AG04449 (cell line): Measurements from ENCODE around the gene MAP3K21.

ENCODE experiments used
- CTCF ChIA-PET: fragments of 350-600 bp; formaldehyde crosslinking; extraction: SDS; loops from one replicate; lab custom pipeline; 2021; ENCODE audit warnings: antibody characterized with exemption; lab: Yijun Ruan, JAX
- POLR2A ChIA-PET: fragments of 400-600, 350-600 bp; formaldehyde crosslinking; extraction: SDS; loops from one replicate; lab custom pipeline; 2020; ENCODE audit warnings: antibody characterized with exemption, inconsistent platforms; lab: Yijun Ruan, JAX
- DNase-seq: peaks from one replicate; pipeline ENCODE4 v3.0.0-alpha.2; 2010; ENCODE audit warnings: low read depth, low spot score
- H3K4me3 ChIP-seq: 2 replicates; pipeline ENCODE4 v1.5.1; 2011; ENCODE audit warnings: low read depth, mild to moderate bottlenecking, control low read depth, low read length
- TF ChIP-seq, protein P1 (sequence below): IDR thresholded peaks from one replicate; pipeline ENCODE4 v1.5.1; 2011; ENCODE audit warnings: mild to moderate bottlenecking, moderate library complexity, low read length, control low read depth, inconsistent platforms; ENCODE audit not compliant: insufficient read depth; ENCODE audit errors: missing control alignments

The MAP3K21 gene

GRCh38 chr1:233367057-233367803 lies 39.7 kb downstream of the MAP3K21 start:
- H3K4me3 ChIP-seq: no peak overlapping the region
- POLR2A ChIA-PET: no interaction called here
- CTCF ChIA-PET: interaction anchor here (0.8 to 1.2 kb wide), 3 partner anchors 14 to 62 kb away, joined by 3 to 4 read pairs (median 3); no protein-coding TSS in a partner anchor
- DNase-seq: no peak
- TF ChIP-seq, protein P1, sequence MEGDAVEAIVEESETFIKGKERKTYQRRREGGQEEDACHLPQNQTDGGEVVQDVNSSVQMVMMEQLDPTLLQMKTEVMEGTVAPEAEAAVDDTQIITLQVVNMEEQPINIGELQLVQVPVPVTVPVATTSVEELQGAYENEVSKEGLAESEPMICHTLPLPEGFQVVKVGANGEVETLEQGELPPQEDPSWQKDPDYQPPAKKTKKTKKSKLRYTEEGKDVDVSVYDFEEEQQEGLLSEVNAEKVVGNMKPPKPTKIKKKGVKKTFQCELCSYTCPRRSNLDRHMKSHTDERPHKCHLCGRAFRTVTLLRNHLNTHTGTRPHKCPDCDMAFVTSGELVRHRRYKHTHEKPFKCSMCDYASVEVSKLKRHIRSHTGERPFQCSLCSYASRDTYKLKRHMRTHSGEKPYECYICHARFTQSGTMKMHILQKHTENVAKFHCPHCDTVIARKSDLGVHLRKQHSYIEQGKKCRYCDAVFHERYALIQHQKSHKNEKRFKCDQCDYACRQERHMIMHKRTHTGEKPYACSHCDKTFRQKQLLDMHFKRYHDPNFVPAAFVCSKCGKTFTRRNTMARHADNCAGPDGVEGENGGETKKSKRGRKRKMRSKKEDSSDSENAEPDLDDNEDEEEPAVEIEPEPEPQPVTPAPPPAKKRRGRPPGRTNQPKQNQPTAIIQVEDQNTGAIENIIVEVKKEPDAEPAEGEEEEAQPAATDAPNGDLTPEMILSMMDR: no peak

DNA sequence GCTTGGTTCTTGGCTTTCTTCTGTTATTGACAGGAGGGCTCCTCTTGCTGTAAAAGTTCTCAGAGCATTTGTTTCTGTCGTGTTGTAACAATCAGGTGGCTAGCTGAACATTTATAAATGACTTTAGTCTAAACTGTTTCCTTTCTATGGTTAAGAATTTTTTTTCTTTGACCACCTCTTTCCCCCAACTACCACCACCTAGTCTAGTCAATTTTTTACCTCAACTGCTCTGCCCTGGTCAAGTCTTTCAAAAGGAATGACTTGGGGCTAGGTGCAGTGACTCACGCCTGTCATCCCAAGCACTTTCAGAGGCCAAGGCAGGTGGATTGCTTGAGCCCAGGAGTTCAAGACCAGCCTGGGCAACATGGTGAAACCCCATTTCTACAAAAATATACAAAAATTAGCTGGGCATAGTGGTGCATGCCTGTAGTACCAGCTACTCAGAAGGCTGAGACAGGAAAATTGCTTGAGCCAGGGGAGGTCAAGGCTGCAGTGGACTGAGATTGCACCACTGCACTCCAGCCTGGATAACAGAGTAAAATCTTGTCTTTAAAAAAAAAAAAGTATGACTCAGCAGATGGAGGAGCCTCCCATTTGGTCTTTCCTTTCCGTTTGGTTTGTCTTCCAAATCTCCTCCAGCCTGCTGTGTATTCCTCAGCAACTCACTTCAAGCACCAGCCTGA lies 40.7 kb downstream of the MAP3K21 start:
- DNase-seq: no peak
- TF ChIP-seq, protein P1: no peak
- ChIA-PET CTCF (interaction anchor here (1.2 kb wide), 1 partner anchor 63 kb away, joined by 3 read pairs; no protein-coding TSS in a partner anchor), POLR2A (no interaction called here)
- H3K4me3 ChIP-seq: no peak overlapping the region

DNA sequence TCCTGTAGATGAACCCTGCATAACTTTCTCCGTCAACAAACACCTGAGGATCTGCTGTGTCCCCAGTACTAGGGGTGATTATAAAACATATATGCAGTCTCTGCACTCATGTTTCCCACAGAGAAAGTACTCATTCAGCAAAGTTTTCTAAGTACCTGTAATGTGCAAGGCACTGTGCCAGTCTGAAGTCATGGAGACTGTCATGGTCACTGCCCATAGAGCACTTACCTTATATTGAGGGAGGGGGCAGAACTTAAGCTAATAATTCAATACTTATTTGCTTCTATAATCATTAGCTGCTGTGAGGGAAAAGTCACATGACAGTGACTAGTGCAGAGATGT lies 41.2 kb downstream of the MAP3K21 start:
- ChIA-PET CTCF (no interaction called here), POLR2A (no interaction called here)
- H3K4me3 ChIP-seq: no peak overlapping the region
- DNase-seq: no peak
- TF ChIP-seq, protein P1: no peak

DNA sequence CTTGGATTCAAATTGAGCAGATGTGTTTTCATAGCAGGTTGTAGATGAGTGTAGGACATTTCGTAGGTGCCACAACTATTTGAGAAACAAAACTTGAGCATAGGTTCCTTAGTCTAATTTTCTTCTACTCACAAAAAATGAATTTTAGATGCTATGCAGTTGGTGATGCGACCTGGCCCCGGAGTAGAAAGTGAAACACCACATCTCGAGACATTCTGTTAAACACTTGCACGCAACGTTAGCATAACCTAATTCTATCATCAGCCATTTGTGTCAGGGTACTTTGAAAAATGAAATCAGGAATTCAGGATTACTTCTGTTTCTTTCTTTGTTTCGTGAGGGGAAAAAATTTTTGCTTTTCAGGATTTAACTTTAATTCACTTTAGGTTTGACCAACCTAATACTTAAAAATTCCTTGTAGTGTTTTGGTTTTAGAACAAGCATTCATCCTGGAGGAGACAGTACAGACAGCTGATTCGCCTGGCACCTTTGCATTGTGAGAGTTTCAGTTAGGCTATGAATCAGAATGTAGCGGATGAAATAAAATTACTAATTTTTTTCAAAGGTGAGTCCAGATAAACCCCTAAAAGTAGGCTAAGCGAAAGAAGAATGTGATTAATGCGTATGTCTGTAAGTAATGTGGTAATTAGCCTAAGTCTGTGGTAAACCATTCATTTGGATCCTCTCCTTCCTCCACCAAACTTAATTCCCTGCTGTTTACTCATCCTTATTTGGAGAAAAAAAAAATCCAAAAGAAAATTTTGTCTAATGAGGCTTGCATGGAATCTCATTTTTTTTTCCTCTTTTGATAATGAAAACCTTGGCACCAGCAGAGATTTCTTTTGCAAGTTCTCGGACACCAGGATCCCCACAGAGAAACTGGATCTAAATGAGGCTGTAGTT lies 44.9 kb downstream of the MAP3K21 start:
- CTCF ChIA-PET: no interaction called here

DNA sequence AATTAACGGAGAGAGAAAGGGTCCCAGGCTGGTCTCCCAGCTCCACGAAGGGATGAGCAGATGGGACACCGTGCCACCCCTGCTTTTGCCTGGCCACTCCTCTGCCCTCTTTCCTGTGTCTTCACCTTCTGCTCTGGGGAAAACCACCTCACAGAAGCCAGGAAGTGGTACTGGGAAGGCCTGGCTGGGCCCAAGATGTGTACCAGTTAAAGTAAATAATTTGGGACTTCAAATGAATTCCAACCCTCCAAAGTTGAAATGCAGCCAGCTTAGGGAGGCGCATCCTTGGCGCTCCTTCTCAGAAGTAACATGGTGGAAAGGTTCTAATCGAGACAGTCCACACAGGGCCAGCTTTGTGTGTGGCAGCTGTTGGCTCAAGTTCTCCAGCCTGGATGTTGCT lies 45.7 kb downstream of the MAP3K21 start:
- TF ChIP-seq, protein P1: no peak
- CTCF ChIA-PET: interaction anchor here (0.7 kb wide), 1 partner anchor 921 kb away, joined by 3 read pairs; no protein-coding TSS in a partner anchor
- POLR2A ChIA-PET: no interaction called here
- no peak overlapping the region for H3K4me3 ChIP-seq
- DNase-seq: no peak

More for the DNA sequence above, 44.9 kb downstream of the MAP3K21 start:
- TF ChIP-seq, protein P1: no peak
- POLR2A ChIA-PET: no interaction called here
- no peak for DNase-seq
- no peak overlapping the region for H3K4me3 ChIP-seq
